ENCODE data around the gene AP3M1. TPM values are rescaled to one million over a fixed set of nuclear protein-coding genes. Genes with fewer than 3 reads are reported as not detected.

The AP3M1 gene
- total and polyA plus RNA-seq, 8 donors: 5.1 to 21.2 (median 12.3) TPM

DNA sequence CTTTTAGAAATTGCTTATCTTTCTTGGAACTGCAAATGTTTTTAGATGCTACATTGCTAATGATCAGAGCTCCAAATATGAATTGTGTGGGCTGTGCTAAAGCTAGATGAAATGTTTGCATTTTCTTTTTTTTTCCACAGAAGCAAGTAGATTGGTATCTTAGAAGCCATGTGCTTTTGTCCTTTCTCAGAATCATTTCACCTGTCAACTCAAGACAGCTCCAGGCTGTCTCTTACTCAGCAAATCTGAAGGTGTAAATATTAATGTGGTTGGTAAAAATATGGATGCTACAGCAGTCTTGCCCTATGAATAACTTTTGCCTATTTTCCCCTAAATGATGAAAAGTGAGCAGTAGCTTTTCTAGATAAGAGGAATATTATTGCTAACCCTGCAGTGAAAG lies 41.2 kb downstream of the AP3M1 start:
- intact Hi-C loops (cut with DNase I): no loop called here
- H3K4me1 ChIP-seq: peaks cover 0 to 3% (median 0%) of the 10 kb centered on the region in 3 donors
- H3K4me3 ChIP-seq: no peak overlapping the region
- no peak for FAIRE-seq
- H3K27me3 ChIP-seq: no peaks in the 10 kb centered on the region
- TF ChIP-seq, protein P1, sequence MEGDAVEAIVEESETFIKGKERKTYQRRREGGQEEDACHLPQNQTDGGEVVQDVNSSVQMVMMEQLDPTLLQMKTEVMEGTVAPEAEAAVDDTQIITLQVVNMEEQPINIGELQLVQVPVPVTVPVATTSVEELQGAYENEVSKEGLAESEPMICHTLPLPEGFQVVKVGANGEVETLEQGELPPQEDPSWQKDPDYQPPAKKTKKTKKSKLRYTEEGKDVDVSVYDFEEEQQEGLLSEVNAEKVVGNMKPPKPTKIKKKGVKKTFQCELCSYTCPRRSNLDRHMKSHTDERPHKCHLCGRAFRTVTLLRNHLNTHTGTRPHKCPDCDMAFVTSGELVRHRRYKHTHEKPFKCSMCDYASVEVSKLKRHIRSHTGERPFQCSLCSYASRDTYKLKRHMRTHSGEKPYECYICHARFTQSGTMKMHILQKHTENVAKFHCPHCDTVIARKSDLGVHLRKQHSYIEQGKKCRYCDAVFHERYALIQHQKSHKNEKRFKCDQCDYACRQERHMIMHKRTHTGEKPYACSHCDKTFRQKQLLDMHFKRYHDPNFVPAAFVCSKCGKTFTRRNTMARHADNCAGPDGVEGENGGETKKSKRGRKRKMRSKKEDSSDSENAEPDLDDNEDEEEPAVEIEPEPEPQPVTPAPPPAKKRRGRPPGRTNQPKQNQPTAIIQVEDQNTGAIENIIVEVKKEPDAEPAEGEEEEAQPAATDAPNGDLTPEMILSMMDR (IDR thresholded peaks at IDR 0.05): no peak
- H3K9me3 ChIP-seq: no peaks in the 10 kb centered on the region
- no peak for ATAC-seq
- H3K27ac ChIP-seq: no peak overlapping the region
- H3K36me3 ChIP-seq: peaks cover 3 to 73% (median 13%) of the 10 kb centered on the region in 3 donors
- DNase-seq: no peak

DNA sequence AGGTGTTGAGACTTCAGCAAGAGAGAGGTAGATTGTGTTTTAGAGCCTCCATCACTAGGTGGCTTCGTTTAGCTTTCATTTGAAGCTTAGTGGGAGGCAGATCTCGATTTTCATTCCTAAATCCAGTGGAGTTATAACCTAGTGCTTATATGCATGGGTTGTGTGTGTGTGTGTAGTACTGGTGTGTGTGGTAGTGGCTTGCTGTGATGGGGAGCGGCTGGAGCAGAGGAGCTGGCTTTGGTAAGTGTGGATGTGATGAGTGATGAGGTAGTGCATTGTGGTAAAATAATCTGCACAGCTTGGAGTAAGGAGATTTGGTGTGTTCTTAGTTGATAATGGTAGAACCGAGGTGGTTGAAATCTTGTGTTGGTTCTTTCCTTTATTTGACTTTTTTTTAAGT lies 43.2 kb downstream of the AP3M1 start:
- Histone ChIP-seq H3K4me1 (no peaks in the 10 kb centered on the region), H3K4me3 (no peak overlapping the region), H3K9me3 (no peaks in the 10 kb centered on the region), H3K27ac (no peak overlapping the region), H3K36me3 (peaks cover 3 to 76% (median 19%) of the 10 kb centered on the region in 3 donors), H3K27me3 (no peaks in the 10 kb centered on the region)
- no peak for DNase-seq
- no peak for ATAC-seq
- no peak for FAIRE-seq
- TF ChIP-seq, protein P1 (IDR thresholded peaks at IDR 0.05): no peak
- WGBS, 2 donors: 70 to 77% methylated on average over 4 of the region's 4 CpGs
- intact Hi-C loops (cut with DNase I): no loop called here

DNA sequence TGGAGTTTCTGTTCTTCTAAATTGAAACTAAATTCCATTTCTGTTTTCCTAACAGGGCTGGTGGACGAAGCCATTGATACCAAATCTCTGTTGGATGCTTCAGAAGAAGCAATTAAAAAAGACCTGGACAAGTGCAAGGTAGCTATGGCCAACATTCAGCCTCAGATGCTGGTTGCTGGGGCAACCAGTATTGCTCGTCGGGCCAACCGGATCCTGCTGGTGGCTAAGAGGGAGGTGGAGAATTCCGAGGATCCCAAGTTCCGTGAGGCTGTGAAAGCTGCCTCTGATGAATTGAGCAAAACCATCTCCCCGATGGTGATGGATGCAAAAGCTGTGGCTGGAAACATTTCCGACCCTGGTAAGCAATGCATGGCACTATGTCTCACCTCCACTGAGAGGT lies 45.6 kb downstream of the AP3M1 start:
- ATAC-seq (no peak), DNase-seq (no peak), FAIRE-seq (no peak)
- TF ChIP-seq, protein P1 (IDR thresholded peaks at IDR 0.05): no peak
- no peaks in the 10 kb centered on the region for H3K4me1 ChIP-seq
- H3K36me3 ChIP-seq: peaks cover 3 to 62% (median 14%) of the 10 kb centered on the region in 3 donors
- no peaks in the 10 kb centered on the region for H3K27me3 ChIP-seq
- intact Hi-C loops (cut with DNase I): no loop called here
- no peak overlapping the region for H3K4me3 ChIP-seq
- WGBS, 2 donors: 86 to 91% methylated on average over 8 of the region's 8 CpGs
- no peak overlapping the region for H3K27ac ChIP-seq
- no peaks in the 10 kb centered on the region for H3K9me3 ChIP-seq

DNA sequence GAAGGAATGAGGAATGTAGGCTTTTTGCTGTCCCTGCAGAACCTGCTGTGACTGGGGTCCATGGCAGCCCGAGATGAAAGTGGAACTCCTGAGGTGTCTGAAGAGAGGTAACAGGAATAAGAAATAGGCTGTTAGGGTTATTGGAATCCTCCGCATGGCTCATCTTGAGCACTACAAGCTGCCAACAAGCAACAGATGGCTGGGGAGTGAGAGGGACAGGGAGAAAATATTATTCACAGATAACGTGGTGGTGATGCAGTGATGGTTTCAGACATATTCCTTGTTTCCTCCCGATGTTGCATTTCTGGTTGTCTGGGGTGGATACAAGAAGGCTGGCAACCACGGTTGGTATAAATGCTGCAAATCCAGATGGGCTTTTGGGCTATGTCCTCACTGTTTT lies 46.1 kb downstream of the AP3M1 start:
- Histone ChIP-seq H3K27ac (no peak overlapping the region), H3K36me3 (peaks cover 3 to 58% (median 13%) of the 10 kb centered on the region in 3 donors), H3K27me3 (no peaks in the 10 kb centered on the region), H3K4me3 (no peak overlapping the region), H3K9me3 (no peaks in the 10 kb centered on the region), H3K4me1 (no peaks in the 10 kb centered on the region)
- no peak for DNase-seq
- FAIRE-seq: no peak
- whole genome bisulfite sequencing, 2 donors: 89 to 93% methylated on average over 5 of the region's 5 CpGs
- no peak for ATAC-seq
- intact Hi-C loops (cut with DNase I): no loop called here
- TF ChIP-seq, protein P1 (IDR thresholded peaks at IDR 0.05): no peak

DNA sequence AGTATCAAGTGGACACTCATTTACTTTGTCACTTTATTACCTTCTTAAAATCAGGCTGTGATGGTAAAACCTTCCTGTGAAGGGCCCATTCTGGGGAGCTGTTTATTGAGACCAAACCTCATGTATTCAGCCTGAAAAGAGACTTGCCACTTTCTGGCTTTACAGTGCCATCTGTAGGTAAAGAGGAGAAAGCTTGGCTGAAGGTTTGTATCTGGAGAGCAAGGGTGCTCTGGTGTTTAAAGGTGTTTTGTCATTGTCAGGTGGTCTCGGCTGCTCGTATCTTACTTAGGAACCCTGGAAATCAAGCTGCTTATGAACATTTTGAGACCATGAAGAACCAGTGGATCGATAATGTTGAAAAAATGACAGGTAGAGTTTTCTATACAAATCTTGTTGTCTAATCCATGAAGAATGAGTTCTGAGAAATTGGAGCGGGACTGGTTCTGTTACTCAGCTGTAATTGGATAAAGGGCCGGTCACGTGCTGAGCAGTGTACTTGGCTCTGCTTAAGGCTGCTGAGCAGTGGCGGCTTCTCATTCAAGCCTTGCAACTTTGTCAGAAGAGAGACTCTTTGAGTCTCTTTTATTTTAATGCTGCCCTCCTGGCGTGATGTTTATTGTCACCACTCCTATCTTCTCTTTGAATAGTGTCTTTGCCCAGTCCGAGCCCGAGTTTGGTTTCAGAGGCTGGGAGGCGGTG lies 46.9 kb downstream of the AP3M1 start:
- WGBS, 2 donors: 86 to 92% methylated on average over 11 of the region's 11 CpGs
- Histone ChIP-seq H3K4me1 (no peaks in the 10 kb centered on the region), H3K9me3 (no peaks in the 10 kb centered on the region), H3K36me3 (peaks cover 3 to 57% (median 13%) of the 10 kb centered on the region in 3 donors), H3K4me3 (no peak overlapping the region), H3K27ac (no peak overlapping the region), H3K27me3 (no peaks in the 10 kb centered on the region)
- TF ChIP-seq, protein P1 (IDR thresholded peaks at IDR 0.05): no peak
- FAIRE-seq (no peak), ATAC-seq (no peak), DNase-seq (no peak)
- intact Hi-C loops (cut with DNase I): no loop called here

Measured in pancreas (tissue), 10 donors.